GM12801 (cell line): ENCODE measurements around the gene GNA12.

Experiments
- CTCF ChIP-seq: IDR thresholded peaks from one replicate; pipeline ENCODE4 v1.5.1; 2011; ENCODE audit warnings: control low read depth; ENCODE audit not compliant: insufficient read length; ENCODE audit errors: extremely low read depth

The GNA12 gene

GRCh38 chr7:2714636-2715035, 129.5 kb downstream of the GNA12 start:
- no peak for TF ChIP-seq CTCF

GRCh38 chr7:2713978-2714377, 130.1 kb downstream of the GNA12 start:
- TF ChIP-seq CTCF: no peak

GRCh38 chr7:2713370-2713769, 130.7 kb downstream of the GNA12 start:
- TF ChIP-seq CTCF: no peak

GRCh38 chr7:2711895-2712675, 132.0 kb downstream of the GNA12 start:
- no peak for TF ChIP-seq CTCF

GRCh38 chr7:2710901-2711551, 133.1 kb downstream of the GNA12 start:
- no peak for TF ChIP-seq CTCF

- no peak for TF ChIP-seq CTCF
Measured at GRCh38 chr7:2710286-2710655, 133.8 kb downstream of the GNA12 start.

- TF ChIP-seq CTCF: peak; percentile 72
Measured at GRCh38 chr7:2709553-2710285, 134.4 kb downstream of the GNA12 start.
